ENCODE data around the gene SREK1. TPM values are rescaled to one million over a fixed set of nuclear protein-coding genes. Genes with fewer than 3 reads are reported as not detected.

SREK1 gene
- total RNA-seq, 1 donor from 2014 or later: 122 TPM

GRCh38 chr5:66193419-66193818 lies 49.3 kb downstream of the SREK1 start:
- TF ChIP-seq CTCF (IDR thresholded peaks at IDR 0.05; ENCODE audit: unreplicated experiment): no peak
- Mint-ChIP-seq H3K9me3 (ENCODE audit: low read depth) (peaks cover 6% of the 10 kb centered on the region), H3K27ac (no peak overlapping the region), H3K27me3 (no peaks in the 10 kb centered on the region), H3K4me1 (ENCODE audit: low read depth) (no peaks in the 10 kb centered on the region), H3K36me3 (ENCODE audit: insufficient read depth) (no peaks in the 10 kb centered on the region), H3K4me3 (ENCODE audit: low read depth) (no peak overlapping the region)
- DNase-seq (ENCODE audit: low spot score, unreplicated experiment): no peak

- no peak overlapping the region for H3K27ac Mint-ChIP-seq
- H3K9me3 Mint-ChIP-seq (ENCODE audit: low read depth): peaks cover 9% of the 10 kb centered on the region
- H3K4me3 Mint-ChIP-seq (ENCODE audit: low read depth): no peak overlapping the region
- no peak for TF ChIP-seq CTCF (IDR thresholded peaks at IDR 0.05; ENCODE audit: unreplicated experiment)
- H3K36me3 Mint-ChIP-seq (ENCODE audit: insufficient read depth): peaks cover 1% of the 10 kb centered on the region
- no peaks in the 10 kb centered on the region for H3K4me1 Mint-ChIP-seq (ENCODE audit: low read depth)
- H3K27me3 Mint-ChIP-seq: no peaks in the 10 kb centered on the region
- no peak for DNase-seq (ENCODE audit: low spot score, unreplicated experiment)
These were observed 53.8 kb downstream of the SREK1 start for GRCh38 chr5:66197764-66198405.

GRCh38 chr5:66198837-66199236 lies 54.7 kb downstream of the SREK1 start:
- Mint-ChIP-seq H3K36me3 (ENCODE audit: insufficient read depth) (peaks cover 1% of the 10 kb centered on the region), H3K9me3 (ENCODE audit: low read depth) (peaks cover 9% of the 10 kb centered on the region), H3K4me1 (ENCODE audit: low read depth) (no peaks in the 10 kb centered on the region), H3K27ac (no peak overlapping the region), H3K27me3 (no peaks in the 10 kb centered on the region), H3K4me3 (ENCODE audit: low read depth) (no peak overlapping the region)
- no peak for DNase-seq (ENCODE audit: low spot score, unreplicated experiment)
- no peak for TF ChIP-seq CTCF (IDR thresholded peaks at IDR 0.05; ENCODE audit: unreplicated experiment)

DNA sequence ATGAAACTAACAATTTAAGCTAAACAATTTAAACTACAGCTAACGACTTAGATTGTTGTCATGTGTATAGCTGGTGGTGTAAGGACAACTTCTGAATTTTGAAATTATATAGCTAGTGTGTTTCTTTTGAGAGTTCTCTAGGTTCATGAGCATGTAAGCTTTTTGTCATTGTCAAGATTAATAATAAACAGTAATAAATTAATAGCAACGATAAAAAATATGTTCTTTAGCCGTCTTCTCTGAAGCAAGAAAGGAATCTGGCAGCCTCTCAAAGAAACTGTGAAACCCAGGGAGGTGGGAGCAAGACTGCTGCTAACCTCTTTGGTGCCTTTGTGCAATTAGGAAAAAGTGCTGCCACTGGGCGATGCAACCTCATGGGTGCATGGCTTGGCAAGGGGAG lies 59.4 kb downstream of the SREK1 start:
- no peak for DNase-seq (ENCODE audit: low spot score, unreplicated experiment)
- H3K4me3 Mint-ChIP-seq (ENCODE audit: low read depth): no peak overlapping the region
- peaks cover 3% of the 10 kb centered on the region for H3K9me3 Mint-ChIP-seq (ENCODE audit: low read depth)
- H3K4me1 Mint-ChIP-seq (ENCODE audit: low read depth): no peaks in the 10 kb centered on the region
- no peaks in the 10 kb centered on the region for H3K27me3 Mint-ChIP-seq
- peaks cover 1% of the 10 kb centered on the region for H3K36me3 Mint-ChIP-seq (ENCODE audit: insufficient read depth)
- TF ChIP-seq CTCF (IDR thresholded peaks at IDR 0.05; ENCODE audit: unreplicated experiment): no peak
- no peak overlapping the region for H3K27ac Mint-ChIP-seq

DNA sequence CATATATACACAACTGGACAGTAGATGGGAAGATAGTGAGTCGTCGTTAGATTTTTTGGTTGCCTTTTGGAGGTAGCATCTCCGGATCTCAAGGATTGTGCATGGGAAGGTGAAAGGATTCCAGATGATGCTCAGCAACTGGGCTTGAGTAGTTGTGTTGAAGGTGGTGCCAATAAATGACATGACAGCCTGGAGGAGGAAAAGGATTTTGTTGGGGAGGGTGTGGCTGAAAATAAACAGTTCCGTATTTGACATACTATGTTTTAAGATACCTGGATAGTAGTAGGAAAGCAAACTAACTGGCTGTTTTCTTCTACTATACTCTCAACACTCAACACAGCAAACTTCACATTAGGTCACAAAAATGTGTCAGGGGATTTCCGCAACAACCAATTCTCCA lies 62.4 kb downstream of the SREK1 start:
- no peak for DNase-seq (ENCODE audit: low spot score, unreplicated experiment)
- Mint-ChIP-seq H3K27me3 (no peaks in the 10 kb centered on the region), H3K4me3 (ENCODE audit: low read depth) (no peak overlapping the region), H3K4me1 (ENCODE audit: low read depth) (no peaks in the 10 kb centered on the region), H3K36me3 (ENCODE audit: insufficient read depth) (no peaks in the 10 kb centered on the region), H3K9me3 (ENCODE audit: low read depth) (peaks cover 3% of the 10 kb centered on the region), H3K27ac (no peak overlapping the region)
- TF ChIP-seq CTCF (IDR thresholded peaks at IDR 0.05; ENCODE audit: unreplicated experiment): no peak
